Stimulated activated CD4-positive, alpha-beta T cell treated with anti-CD3 and anti-CD28 coated beads, Interleukin-4, amount 100 ng/mL, for 1 hour (primary cell): Measurements from ENCODE around the gene ULBP1.
"Not testable (repeated sequence)": the region's sequence is repeated elsewhere in the genome, so short reads cannot be mapped to it uniquely, and the experiment has no call there.

Source experiments
- DNase-seq: peaks from one replicate; pipeline ENCODE4 v3.0.0-alpha.2; 2020

ULBP1 gene

DNA sequence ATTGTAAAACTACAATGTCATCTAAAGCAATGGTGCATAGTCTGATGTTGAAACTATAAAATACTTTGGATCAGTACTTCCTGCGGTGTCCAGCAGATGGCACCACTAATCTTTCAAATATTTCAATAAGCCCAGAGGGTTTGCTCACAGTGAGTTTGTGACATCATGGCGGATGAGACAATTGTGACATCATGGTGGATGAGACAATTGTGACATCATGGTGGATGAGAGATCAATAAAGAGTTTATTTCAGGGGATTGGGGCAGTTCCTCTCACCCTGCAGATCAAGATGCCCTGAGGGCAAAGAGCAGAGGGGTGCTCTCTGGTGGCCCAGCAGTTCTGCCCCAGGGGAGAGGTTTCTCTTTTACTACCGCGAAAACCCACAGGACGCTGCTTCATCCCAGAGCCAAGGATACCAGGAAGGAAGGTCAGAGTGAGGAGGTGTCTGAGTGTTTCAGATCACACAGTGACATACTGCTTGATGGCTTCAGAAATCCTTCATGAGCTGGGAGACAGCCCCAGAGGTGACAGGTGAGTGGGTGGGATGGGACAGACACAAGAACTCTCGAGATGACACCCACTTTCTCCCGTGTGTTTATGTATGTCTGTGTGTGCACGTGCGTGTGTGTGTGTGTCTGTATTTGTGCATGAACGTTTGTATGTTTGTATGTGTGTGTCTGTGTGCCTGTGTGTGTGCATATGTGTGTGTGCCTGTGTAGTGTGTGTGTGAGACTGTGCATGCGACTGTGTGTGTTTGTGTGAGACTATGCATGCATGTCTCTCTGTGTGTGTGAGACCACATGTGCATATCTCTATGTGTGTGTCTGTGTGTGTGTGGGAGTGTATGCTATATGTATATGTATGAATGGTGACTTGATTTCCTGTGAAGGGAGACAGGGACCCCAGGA is 29.2 kb upstream of the ULBP1 start:
- peak; percentile 63 for DNase-seq

GRCh38 chr6:149935246-149935645 is 28.5 kb upstream of the ULBP1 start:
- no peak for DNase-seq

- DNase-seq, result no peak
These were observed 28.1 kb upstream of the ULBP1 start for GRCh38 chr6:149935668-149936067.

DNA sequence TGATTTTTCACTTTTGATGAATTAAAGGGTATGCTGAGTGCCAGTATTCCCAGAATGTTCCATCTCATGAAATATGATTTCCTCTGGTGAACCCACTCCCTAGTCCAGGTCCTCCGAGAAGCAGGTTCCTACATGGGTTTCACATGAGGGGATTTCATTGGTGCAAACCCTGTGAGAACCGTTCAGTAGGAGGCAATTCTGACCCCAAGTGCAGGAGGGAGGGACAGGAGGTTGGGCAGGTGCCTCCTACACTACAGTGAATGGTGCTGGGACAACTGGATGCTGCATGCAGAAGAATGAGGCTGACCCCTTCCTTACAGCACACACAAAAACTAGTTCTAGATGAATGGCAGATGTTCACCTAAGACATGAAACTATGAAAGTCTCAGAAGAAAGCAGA is 27.0 kb upstream of the ULBP1 start:
- DNase-seq, result no peak

DNA sequence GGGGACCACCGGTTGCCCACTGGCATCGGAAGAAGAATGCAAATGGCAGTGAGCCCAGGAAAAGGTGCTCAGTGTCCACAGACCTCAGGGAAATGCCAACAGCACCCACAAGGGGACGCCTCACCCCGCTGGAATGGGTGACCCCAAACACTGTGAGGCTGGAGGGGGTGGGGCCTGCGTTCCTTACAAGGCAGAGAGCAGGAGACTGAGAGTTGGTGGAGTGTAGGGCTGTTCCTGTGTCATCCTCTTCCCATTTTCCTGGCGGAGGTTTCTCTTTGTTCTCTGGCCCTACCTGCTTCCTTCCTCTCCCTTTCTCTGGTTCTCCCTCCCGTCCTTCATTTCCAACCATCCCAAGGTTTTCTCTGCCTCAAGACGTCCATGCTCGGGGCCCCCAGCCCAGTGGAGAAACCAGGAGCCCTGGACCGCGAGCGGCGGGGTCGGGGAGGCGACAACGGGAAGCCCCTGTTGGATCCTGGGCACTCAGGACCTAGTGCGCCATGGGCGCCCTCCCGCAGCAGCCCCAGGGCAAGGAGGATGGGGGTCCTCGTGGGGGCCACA is 25.7 kb upstream of the ULBP1 start:
- DNase-seq, result not testable (repeated sequence)

GRCh38 chr6:149938571-149939355 is 25.0 kb upstream of the ULBP1 start:
- DNase-seq, result peak; percentile 39

DNA sequence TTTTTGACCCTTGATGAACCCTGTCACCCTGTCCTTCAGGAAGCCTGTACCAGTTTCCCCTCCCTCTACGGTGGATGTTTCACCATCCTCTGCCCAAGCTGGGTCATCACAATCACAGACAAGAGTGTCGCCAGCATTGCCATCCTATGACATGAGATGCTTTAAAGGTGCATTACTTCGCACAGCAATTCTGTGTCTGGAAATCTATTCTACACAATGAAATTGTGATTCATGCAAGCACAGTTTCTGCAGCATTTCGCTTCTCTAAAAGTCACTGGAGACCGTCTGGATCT is 24.4 kb upstream of the ULBP1 start:
- no peak for DNase-seq

GRCh38 chr6:149939909-149940671 is 23.7 kb upstream of the ULBP1 start:
- no peak for DNase-seq

GRCh38 chr6:149940672-149940982 is 23.1 kb upstream of the ULBP1 start:
- no peak for DNase-seq

DNA sequence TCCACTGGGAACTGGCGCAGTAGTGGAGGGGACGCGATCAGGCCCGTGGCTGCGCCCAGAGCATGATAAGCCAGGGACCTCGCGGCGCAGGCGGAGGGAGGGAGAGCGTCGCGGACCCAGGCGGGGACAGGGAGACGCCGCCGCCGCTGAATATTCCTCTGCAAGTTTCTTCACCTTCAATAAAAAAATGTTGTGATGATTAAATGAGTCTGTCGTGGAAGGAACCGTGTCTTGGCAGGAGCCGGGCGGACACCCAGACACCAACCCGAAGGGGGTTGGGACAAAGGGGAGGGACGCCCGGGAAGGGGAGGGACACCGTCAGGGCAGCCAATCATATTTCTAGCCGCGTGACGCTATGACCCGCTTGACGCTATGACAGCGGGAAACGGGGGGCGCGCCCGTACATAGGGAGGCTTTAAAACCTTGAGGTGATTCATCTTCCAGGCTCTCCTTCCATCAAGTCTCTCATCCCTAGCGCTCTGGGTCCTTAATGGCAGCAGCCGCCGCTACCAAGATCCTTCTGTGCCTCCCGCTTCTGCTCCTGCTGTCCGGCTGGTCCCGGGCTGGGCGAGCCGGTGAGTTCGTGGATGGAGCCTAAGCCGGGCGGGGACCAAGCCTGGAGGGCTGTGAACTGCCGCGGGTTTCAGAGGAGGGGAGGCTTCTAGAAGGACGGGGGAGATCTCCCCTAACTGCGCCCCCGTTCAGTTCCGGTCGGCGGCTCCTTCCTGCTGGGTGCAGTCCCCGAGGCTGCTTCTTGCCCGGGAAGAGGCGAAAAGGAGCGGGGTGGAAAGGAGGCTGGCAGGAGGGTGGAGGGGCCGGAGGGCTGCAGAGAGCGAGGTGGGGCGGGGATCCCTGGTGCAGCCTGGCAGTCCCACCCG is 21.9 kb upstream of the ULBP1 start, which contains the start of gene ULBP2:
Gene ULBP2 (plus strand): TSS at position 432 of the 878 bp plus-strand sequence. CDS start 59 bp downstream, at position 491.
- peak; percentile 87 for DNase-seq

GRCh38 chr6:149942461-149942829 is 21.3 kb upstream of the ULBP1 start:
- no peak for DNase-seq

GRCh38 chr6:149943321-149943720 is 20.4 kb upstream of the ULBP1 start:
- not testable (repeated sequence) for DNase-seq

DNA sequence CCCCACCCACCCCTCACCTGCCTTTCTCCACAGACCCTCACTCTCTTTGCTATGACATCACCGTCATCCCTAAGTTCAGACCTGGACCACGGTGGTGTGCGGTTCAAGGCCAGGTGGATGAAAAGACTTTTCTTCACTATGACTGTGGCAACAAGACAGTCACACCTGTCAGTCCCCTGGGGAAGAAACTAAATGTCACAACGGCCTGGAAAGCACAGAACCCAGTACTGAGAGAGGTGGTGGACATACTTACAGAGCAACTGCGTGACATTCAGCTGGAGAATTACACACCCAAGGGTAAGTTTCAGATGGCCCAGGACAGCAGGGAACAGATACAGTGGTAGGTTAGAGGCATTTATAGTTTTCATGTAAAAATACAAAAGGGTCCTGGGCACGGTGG is 18.5 kb upstream of the ULBP1 start:
- DNase-seq, result not testable (repeated sequence)

DNA sequence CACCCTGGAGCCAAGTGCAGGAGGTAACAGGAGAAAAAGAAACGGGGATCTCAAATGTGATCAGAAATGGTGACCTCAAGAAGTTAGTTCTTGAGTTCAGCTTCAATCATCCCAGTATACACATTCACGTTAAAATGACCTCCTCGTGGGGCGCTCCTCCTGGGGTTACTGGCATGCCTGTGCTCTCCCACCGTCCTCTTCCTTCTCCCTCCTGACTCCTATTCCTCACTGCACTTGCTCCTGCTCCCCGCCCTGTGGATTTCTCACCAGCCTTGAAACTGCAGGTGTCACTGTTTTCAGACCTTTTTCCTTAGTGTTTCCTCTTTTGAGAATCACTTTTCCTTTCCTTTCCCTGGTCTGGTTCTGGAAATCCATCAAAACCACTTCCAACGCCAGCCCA is 17.1 kb upstream of the ULBP1 start:
- not testable (repeated sequence) for DNase-seq

DNA sequence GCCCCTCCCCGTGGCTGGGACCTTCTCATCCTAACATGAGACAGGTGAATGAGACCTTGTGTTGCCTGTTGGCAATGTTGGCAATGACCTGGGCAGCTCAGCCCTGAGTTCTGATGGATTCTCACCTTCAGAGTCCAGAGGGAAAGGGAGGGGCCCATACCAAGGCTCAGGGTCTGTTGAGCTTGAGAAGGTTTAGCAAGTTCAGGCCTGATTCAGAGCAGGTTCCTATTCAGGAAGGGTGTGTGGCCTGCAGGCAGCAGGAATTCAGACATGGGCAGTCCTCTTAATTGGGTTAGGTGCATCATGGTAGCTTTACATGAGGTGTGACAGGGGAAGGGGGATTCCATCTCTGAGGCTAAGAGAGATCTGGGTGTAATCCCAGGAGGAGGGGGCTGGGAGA is 16.2 kb upstream of the ULBP1 start:
- not testable (repeated sequence) for DNase-seq

DNA sequence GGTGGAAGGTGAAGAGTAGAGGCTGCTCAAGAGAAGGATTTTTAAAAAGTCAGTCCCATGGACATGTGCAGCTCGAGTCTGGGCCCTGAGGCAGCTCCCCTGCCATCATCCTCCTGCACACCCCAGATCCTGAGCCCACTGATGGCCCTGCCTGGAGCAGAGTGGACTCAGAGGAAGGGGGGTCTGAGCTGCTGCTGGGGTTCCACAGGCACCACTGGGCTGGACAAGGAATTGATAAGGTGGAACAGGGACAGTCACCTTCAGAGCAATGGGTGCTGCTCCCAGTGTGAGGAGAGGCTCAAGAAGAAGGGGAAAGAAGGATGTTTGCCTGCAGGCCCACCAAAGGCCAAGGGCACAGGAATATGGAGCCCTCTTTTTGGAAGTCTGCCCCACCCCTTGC is 15.7 kb upstream of the ULBP1 start:
- DNase-seq, result no peak

GRCh38 chr6:149948616-149949015 is 15.1 kb upstream of the ULBP1 start:
- DNase-seq, result no peak

DNA sequence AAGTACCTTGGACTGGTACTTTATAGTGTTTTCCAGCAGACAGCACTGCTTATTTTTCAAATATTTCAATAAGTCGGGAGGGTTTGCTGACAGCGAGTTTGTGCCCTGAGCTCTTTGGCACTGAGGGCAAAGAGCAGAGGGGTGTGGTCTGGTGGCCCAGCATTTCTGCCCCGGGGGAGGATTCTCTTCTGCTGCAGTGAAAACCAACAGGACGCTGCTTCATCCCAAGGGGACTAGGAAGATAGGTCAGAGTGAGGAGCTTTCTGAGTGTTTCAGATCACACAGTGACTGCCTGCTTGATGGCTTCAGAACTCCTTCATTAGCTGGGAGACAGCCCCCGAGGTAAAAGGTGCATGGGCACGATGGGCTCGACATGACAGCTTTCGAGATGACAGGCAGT is 13.3 kb upstream of the ULBP1 start:
- DNase-seq, result no peak

- no peak for DNase-seq
These were observed 12.6 kb upstream of the ULBP1 start for GRCh38 chr6:149951096-149951495.

DNA sequence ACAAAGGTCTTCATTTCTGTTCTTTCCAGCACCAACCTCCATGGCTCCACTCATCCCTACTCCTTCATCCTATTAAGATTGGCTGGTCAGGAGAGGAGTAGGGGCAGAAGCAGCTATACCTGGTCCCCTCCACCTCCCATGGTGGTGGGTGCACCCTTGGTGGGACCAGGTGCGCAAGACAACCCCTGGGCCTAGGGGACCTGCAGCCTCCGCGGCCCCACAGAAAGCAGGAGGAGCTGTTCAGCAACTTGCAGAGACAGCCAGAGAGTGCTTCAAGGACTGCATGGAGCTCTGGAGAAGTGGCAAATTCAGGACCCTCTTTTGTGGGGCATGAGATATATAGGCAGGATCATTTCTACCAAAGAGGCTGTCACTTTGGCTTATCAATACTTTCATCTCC is 12.1 kb upstream of the ULBP1 start:
- no peak for DNase-seq

- DNase-seq, result not testable (repeated sequence)
These were observed 10.4 kb upstream of the ULBP1 start for GRCh38 chr6:149953390-149953789.

DNA sequence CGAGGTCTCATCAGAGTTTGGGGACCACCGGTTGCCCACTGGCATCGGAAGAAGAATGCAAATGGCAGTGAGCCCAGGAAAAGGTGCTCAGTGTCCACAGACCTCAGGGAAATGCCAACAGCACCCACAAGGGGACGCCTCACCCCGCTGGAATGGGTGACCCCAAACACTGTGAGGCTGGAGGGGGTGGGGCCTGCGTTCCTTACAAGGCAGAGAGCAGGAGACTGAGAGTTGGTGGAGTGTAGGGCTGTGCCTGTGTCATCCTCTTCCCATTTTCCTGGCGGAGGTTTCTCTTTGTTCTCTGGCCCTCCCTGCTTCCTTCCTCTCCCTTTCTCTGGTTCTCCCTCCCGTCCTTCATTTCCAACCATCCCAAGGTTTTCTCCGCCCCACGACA is 9.8 kb upstream of the ULBP1 start:
- DNase-seq, result not testable (repeated sequence)
